ENCODE results near the gene ITSN2.
A peak's percentile ranks its signal among the peaks of the same experiment; 100 is the strongest.

Gene ITSN2

DNA sequence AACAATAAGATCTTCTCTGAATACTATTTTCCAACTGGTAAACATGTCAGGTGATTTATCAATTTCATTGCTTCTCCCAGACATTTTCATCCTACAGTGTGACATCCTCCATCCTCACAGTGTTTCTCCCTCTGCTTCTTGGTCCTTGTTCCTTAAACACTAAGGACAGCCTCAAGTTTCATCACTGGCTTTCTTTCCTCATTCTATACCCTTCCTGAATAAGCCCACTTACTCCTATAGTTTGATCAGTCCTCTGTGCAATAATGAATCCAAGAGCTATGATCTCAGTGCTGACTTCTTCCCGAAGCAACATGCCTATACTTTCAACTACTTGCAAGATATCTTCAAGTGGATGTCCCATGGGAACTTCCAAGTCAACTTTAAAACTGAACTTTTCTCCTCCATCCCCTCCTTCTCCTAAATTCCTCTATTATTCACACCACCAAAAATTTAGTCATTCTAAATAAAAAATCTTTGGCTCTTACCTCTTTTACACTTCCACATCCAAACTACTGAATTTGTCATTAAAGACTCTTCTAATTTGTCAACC lies 97.8 kb downstream of the ITSN2 start:
- DNase-seq = no peak

DNA sequence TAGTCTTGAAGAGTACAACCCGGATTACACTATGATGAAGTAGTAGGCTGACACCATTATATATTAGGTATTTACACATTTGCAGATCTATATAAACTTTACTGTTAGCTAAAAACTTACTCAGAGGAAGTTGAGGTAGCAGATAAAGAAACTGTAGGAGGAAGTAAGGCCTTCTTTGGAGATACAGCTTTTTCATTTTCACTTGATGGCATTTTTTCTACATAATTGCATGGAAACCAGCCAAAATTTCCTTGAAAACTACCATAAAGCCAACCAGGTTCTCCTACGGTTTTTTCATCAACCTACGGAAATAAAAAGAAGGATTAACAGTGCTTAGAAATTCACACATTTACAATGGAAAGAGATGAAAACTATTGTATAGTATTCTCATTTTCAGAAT lies 98.9 kb downstream of the ITSN2 start:
- DNase-seq = no peak

DNA sequence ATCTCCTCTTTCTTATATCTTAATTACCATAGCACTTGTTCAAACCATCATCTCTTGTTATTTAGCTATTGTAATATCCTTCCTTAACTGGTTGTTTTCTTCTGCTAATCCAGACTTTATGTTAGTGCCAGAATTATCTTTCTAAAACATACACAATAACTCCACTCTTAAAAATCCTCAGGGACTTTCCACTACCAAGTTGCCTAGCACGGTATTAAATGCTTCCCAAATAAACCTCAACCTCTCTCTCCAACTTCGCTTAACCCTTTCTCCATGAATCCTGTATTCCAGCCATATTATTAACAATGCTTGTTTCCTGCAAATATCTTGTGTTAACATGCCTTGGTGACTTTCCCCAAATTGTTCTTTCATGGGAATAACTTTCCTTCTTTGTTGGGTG lies 101.0 kb downstream of the ITSN2 start:
- no peak for DNase-seq

DNA sequence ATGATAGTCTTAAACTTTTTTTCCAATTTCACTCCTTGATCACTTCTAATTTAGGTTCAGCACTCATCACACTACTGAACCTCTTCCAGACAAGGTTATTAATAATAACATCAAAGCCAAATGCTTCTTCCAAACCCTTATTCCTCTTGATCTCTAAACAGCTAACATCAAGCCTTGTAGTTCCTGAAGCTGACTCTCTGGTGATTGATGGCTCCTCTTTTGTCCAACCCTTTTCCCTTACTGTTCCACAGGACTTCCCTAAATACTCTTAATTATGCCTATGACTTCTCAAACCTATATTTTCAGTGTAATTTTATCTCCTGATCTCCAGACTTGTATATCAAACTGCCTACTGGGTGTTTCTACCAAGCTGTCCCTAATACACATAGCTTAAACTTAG lies 101.6 kb downstream of the ITSN2 start:
- peak in 1 of 3 experiments; percentile 15 for DNase-seq

DNA sequence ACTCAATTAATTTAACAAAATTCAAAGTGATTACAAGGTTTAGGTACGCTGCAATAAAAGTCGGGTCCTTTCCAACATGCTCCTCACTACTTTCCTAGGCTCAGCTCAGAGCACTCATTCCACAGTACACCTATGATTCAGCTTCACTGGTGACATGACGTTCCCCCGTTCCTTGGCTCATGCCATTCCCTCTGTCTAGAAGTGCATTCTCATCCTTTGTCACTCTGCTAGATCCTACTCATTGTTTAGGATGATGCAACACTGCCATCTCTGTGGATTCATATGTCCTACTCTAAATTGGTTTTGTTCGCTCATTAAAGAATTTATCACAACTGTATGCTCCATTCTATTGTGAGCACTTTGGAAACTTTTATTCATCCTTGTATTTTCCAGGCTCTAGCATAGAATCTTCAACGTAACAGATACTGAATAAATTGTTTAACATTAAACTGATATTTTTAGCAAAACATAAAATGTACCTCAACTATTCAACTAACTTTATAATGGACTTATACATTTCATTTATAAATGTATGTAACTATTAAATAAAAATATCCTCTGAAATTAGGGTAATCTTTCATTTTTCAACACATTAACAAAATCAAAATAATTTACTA lies 106.9 kb downstream of the ITSN2 start:
- no peak for DNase-seq

DNA sequence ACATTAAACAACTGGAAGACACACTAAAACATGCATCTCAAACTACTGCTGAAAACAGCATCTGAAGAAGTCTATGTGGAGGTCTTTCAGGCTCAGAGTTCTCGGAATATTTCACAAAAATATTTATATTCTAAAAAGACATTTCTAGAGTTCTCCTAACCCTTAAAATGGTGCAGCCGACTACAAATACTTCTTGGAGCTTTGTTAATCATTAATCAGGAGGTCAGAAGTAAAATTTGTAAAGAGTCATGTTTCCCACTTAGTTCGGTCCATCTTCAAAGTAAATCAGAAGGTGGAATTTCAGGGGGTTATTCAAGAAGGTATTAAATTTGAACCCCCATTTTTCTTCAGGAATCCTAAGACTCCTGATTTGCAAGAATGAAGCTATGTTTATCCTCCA lies 112.7 kb downstream of the ITSN2 start:
- DNase-seq = no peak

DNA sequence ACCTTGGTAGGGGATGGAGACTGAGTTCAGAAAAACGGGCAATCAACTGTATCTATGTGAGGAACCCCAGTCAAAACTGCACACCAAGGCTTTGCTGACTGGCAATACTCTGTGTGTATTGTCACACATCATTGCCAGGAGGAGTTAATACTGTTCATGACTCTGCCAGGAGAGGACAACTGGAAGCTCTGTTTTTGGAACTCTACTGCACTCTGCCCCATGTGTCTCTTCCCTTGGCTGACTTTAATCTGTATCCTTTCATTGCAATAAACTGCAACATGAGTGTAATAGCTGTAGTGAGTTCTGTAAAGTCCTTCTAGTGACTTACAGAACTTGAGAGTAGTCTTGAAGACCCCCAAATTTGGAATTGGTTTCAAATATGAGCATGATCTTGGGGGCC lies 113.2 kb downstream of the ITSN2 start:
- DNase-seq = no peak

DNA sequence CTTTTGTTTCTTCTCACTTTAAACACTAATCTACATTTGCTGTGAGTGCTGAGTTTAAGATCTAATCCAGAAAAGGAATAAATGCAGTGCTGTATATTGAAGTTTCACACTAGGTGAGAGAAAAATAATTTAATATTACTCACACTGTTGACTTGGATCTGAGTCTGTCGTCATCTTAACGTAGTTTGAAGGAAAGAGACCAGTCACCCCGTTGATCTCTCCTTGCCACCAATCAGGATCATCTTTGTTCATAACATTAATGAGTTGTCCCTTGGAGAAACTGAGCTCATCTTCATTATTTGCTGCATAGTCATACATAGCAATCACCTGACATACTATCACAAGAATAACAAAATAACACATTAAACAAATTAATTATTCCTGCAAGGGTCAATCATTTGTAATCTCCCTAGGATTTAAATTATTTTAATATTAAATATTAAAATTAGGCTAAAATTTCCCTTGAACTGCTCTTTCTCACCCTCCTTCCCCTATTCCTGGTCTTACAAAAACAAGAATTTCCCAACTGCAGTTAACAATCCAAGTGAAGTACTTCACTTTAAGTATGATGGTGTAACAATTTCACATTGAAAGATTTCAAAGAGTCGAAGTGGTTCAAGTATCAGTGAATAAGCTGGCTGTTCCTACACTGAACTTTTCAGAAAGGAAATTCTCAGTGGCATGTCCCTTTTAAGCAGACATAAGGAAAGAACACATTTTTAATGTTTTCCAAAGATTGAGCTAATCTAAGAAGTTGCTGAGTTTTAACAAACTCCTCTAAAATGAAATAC lies 114.2 kb downstream of the ITSN2 start:
- no peak for DNase-seq

DNA sequence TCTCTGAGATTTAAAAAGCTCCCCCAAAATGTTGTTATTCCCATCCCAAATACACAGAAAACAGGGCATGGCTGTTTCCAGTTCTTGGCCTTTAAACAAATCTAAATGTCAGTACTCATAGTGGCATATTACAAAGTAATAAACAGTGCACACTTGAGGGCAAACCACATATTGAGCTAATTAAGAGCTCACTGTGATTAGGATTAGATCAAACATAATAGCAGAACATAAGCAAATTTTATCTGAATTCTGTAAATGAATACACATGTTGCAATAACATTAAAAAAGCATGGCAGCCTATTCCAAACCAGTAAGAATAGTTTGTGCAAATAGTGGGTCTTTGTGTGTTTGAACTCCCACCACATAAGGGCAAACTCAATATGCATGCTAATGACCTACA lies 118.8 kb downstream of the ITSN2 start:
- DNase-seq = no peak

DNA sequence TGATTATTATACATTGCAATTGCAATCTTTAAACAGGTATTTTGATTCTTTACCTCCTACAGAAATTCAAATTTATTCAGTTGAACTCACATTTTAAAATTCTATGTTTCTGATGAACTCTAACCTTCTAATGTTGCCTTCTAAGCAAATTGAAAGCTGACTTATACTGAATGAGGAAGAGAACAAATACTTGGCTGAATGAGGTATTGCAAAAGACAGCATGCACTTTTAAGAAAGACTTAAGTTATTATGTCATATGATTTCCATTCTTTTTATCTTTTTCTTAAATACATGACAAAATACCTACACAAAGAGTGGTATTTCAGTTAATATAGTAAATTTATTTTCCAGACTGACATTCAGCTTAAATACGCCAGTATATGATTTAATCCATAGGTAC lies 120.8 kb downstream of the ITSN2 start:
- no peak for DNase-seq

DNA sequence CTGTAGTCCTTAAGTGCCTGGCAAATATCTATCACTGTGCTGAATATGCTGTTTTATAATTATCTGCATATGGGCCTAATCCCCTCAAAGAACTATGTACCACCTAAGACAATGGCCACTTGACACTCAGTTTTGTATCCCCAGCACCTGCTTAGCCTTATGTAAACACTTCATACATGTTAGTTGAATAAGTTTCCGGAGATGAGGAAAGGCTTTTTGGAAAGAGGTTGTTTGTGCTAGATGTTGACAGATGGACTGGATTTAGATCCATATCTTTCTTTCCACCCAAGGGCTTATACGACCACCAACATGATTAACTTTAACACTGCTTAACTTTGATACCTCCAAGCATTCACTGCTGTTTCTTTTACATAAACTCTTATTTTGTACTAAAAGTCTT lies 122.2 kb downstream of the ITSN2 start:
- DNase-seq = peak; percentile 53 to 93 (median 62)

DNA sequence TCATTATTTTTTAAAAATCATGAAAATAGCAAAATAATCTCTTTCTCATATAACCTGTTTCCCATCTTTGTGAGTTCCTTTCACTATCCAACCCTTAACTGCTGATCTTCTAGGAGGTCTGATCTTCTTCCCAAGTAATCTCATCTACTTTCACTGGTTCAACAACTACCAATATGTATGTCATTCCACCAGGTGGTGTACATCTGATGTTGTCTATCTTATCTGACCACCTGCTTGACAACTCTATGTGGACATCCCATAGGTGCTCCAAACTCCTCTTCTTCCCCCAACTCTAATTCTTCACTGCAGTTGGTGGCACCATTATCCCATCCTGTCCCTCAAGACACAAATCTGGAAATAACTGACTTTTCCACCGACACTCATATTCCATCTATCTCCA lies 123.0 kb downstream of the ITSN2 start:
- no peak for DNase-seq

DNA sequence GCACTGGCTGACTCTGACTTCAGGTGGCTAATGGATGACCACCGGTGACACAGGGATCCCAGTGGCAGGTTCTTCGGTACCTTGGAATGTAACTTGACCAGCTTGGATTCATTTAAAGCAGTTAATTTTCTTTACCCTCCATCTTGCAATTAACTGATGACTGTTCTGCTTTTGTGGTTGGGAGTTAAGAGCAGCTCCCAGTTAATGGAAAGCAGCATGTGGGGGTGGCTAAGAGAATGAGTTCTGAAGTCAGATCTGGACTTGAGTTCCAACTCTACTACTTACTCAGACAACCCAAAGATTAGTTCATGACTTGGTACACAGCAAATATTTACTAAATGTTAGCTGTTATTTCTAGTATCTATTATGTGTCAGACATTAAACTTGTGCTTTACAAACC lies 127.0 kb downstream of the ITSN2 start:
- DNase-seq = no peak

DNA sequence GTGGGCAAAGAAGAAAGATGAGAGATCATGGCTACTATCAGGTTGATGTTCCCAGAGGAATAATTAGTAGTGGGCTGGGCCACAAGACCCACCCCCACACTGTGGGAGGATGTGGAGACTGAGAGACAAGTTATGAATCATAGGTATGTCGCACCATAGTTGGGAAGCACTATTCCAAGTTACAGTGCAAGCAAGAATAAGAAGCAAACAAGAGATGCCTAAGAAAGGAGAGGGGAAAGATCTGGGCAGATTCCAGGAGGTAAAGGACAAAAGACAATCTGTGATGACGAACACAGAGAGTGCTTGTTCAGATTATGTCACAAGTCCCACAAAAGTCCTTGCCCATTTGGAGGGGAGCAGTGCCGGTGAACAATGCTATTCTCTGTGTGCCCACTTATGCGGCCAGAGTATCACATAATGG lies 128.9 kb downstream of the ITSN2 start:
- no peak for DNase-seq

DNA sequence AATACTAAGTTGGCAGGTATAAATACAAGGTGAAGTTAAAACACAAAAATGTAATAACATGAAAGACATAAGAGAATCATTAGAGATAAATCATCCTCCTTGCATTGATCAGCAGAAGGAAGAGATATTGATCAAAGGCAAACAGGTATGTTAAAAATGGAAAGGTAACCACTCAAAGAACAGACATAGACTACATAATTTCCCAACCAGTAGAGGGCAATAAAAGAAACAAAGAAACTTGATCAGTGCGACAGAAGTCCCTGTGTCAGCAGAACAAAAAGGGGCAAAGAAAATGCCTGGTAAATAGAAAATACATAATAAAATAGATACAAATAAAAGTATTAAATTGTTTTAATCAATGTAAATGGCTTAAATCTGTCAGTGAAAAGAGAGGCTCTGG lies 131.9 kb downstream of the ITSN2 start:
- DNase-seq = peak in 2 of 3 experiments; percentile 31 to 65

DNA sequence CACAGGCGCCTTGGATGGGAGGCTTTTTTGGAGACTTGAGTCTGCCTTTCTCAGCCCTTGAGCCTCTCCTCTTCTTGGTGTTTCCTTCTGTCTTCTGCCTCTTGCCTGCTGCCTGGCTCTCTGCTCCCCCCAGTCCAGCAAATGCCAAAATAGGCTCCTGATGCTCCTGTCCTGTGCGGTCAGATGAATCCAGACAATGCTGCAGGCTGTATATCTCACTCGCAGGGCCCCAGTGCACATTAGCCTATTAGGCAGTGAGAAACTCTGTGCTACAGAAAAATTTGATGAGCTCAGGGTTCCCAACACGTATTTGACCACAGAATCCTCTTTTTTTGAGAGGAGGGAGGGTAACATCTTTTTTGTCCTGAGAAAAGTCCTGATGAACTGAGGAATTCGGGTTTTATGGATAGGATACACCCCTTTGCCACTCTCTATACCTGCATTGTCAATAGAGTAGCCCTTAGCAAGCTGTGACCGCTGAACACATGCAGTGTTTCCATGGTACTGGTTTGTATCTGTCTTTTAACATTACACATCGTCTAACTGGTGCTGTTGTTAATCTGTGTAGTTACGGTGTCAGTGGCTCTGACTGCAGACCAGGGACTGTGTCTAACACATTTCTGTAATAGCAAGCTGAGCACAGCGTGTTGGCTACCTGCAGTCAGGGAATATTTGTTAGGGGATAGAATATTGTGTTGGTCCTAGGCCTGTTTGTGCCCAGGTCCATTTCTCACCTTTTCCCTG lies 134.7 kb downstream of the ITSN2 start:
- peak in 1 of 3 experiments; percentile 52 for DNase-seq

DNA sequence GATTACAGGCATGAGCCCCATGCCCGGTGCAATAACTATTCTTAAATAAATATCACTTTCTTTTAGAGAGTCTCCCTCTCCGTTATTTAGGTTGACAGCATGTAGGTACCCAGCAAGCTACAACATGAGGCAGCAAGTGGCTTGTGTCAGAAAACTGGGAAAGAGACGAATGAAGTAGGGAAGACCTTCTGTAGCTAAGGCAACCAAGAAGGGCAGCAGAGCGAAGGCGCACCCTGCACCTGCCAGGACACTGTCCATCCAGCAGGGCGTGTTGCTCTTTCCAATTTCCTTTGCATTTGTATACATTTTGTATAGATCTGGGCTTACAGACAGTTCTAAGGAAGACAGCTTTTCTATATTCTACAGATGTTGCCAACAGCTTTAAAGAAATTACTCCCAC lies 137.4 kb downstream of the ITSN2 start:
- no peak for DNase-seq

DNA sequence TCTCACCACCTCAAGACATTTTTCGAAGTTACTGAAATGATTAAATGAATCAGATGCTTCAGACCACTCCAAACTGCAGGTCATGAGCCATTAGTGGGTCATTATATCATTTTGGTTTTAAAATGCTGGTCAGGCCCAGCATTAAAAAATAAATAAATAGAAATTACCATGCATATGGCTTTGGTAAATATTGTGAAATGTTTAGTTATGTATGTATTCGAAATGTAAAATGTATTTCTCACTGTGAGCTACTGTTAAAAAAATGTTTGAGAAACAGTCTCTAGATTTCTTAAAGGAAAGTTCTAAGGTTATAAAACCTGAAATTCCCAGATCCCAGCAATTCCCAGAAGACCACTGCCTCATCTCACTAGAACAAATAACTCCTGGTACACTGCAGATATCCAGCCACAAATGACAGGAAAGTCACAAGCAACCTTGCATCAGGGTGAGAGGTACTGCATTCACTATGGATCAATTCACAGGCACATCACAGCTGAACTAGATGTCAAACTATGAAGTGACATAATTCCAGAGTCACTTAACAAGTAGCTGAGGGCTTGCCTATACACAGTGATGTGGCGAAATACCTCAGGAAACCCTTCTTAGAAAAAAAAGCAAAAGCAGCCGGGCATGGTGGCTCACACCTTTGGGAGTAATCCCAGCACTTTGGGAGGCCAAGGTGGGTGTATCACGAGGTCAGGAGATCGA lies 138.8 kb downstream of the ITSN2 start:
- no peak for DNase-seq

DNA sequence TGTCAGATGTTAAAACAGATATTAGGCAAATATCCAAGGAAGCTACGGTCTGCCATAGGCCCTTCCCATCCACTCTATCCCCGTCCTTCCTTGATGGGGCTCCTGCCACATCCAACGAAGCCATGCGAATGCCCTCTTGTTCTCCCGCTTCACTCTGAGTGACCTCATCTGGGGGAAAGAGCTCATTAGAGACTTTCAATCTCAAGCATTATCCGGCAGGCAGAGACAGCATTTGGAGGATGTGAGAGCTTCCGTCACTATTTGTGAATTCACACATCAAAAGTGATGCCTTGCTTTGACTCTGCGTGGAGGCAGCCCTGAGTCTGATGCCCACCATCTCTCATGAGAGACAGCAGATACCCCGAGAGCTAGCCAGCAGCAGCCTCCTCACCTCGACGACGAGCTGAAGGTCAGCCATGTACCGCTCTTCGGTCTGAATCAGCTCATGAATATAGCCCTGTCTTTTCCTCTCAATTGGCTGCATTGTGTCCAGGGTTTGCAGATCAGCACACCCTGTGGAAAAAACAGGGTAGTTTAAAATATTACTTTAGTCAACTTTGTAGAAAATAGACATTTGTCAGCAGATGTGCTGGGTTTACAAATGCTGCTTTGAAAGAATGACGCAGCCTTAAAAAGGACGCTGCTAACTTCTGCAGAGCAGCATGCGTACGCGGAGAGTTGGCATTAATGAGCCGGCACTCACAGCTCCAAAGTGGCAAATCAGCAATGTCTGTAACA lies 139.6 kb downstream of the ITSN2 start:
- peak in 1 of 3 experiments; percentile 55 for DNase-seq

DNA sequence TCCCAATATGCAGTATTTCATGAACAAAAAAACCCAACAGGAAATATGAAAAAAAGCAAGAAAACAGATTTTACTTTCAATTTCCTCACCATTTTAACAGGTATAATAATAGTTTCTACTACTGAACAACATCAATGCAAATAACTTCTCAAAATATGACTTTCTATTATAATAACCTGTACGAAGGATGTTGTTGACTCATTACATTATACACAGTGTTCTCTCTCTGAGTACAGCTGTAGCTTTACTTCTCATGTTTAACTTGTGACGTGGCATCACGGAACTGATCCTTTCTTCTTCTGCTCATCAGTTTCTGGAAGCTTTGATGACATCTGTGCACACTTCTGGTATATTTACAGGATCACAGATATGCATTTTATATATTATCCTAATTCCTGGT lies 145.5 kb downstream of the ITSN2 start:
- no peak for DNase-seq

DNA sequence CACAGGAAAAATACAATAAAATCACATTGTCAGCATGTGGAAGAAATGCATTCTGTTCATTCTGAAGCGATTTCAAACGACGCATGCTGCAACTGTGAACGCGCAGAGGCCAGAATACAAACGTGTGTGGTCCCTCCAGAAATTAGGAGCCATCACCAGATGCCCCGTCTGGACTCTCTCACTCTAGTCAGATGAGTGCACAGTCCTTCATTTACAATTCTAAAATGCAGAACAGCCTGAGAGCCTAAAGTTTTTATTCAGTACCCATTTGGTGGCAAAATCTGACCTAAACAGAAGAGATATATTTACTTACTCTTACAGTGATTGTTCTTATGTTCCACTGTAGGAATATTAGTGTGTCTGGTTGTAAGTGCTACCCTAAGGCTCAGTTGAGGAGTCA lies 148.9 kb downstream of the ITSN2 start:
- DNase-seq = no peak

DNA sequence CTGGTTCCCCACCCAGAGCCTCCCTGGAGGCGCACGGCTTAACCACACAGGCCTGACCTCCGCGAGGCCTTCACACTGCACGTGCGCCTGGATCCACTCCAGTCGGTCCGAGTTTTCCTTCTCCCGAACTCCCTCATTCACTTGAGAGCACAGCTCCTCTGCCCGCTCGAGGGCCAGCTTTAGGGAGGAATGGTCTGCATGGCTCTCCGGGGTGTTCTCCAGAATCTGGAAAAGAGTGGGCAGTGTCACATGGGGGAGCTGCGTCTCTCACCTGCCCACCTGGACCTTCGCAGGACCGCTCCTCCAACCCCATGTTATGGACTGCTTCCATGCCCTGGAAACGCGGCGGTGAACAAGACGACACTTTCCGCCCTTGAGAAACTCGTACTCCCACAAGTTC lies 149.6 kb downstream of the ITSN2 start:
- no peak for DNase-seq

Data from NCI-H1417 (cell line).